Measurements from ENCODE around the gene SSTR3.

- no peak for TF ChIP-seq POLR2AphosphoS5 (IDR thresholded peaks at IDR 0.05)
- TF ChIP-seq, protein P1, sequence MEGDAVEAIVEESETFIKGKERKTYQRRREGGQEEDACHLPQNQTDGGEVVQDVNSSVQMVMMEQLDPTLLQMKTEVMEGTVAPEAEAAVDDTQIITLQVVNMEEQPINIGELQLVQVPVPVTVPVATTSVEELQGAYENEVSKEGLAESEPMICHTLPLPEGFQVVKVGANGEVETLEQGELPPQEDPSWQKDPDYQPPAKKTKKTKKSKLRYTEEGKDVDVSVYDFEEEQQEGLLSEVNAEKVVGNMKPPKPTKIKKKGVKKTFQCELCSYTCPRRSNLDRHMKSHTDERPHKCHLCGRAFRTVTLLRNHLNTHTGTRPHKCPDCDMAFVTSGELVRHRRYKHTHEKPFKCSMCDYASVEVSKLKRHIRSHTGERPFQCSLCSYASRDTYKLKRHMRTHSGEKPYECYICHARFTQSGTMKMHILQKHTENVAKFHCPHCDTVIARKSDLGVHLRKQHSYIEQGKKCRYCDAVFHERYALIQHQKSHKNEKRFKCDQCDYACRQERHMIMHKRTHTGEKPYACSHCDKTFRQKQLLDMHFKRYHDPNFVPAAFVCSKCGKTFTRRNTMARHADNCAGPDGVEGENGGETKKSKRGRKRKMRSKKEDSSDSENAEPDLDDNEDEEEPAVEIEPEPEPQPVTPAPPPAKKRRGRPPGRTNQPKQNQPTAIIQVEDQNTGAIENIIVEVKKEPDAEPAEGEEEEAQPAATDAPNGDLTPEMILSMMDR (IDR thresholded peaks at IDR 0.05; ENCODE audit: poor library complexity, severe bottlenecking): no peak
- no peak for TF ChIP-seq RAD21 (conservative IDR thresholded peaks at IDR 0.05)
- TF ChIP-seq EP300 (conservative IDR thresholded peaks at IDR 0.05; ENCODE audit: poor library complexity, severe bottlenecking): no peak
- no peak for TF ChIP-seq EZH2 (IDR thresholded peaks at IDR 0.05; ENCODE audit: borderline replicate concordance, insufficient read depth, low read length, poor library complexity, severe bottlenecking)
- no peak for TF ChIP-seq TAF1 (IDR thresholded peaks at IDR 0.05; ENCODE audit: low read depth)
- no peak for TF ChIP-seq SMC3 (conservative IDR thresholded peaks at IDR 0.05; ENCODE audit: poor library complexity)
- TF ChIP-seq MXI1 (conservative IDR thresholded peaks at IDR 0.05; ENCODE audit: poor library complexity, severe bottlenecking): no peak
- no peak for TF ChIP-seq REST (IDR thresholded peaks at IDR 0.05; ENCODE audit: borderline replicate concordance)
Measured at GRCh38 chr22:37234736-37235711, 22.7 kb upstream of the SSTR3 start.

All from neural cell (in vitro differentiated cells).